IPS-15b (cell line): Measurements from ENCODE around the gene CABYR.

ENCODE experiments used
- H3K27me3 ChIP-seq: one replicate; pipeline ENCODE4 v1.6.1; 2013; ENCODE audit warnings: low read length; ENCODE audit not compliant: control insufficient read depth, insufficient read depth
- H3K36me3 ChIP-seq: one replicate; pipeline ENCODE4 v1.6.1; 2013; ENCODE audit warnings: low read length; ENCODE audit not compliant: control insufficient read depth, insufficient read depth
- H3K4me1 ChIP-seq: one replicate; pipeline ENCODE4 v1.6.1; 2013; ENCODE audit warnings: mild to moderate bottlenecking, low read length; ENCODE audit not compliant: control insufficient read depth, insufficient read depth
- H3K4me3 ChIP-seq: one replicate; pipeline ENCODE4 v1.5.1; 2013; ENCODE audit warnings: low read depth, low read length
- H3K9ac ChIP-seq: one replicate; pipeline ENCODE4 v1.6.1; 2013; ENCODE audit warnings: low read depth, mild to moderate bottlenecking, low read length
- H3K9me3 ChIP-seq: one replicate; pipeline ENCODE4 v1.6.1; 2013; ENCODE audit warnings: mild to moderate bottlenecking, low read length; ENCODE audit not compliant: control insufficient read depth, insufficient read depth

Gene CABYR

GRCh38 chr18:24197412-24197811 is 58.5 kb downstream of the CABYR start:
- H3K9ac ChIP-seq = no peak overlapping the region
- H3K4me1 ChIP-seq = no peaks in the 10 kb centered on the region

GRCh38 chr18:24198461-24198860 is 59.6 kb downstream of the CABYR start:
- H3K4me3 ChIP-seq = no peak overlapping the region
- no peaks in the 10 kb centered on the region for H3K9me3 ChIP-seq
- H3K4me1 ChIP-seq = no peaks in the 10 kb centered on the region
- no peak overlapping the region for H3K9ac ChIP-seq
- H3K27me3 ChIP-seq = no peaks in the 10 kb centered on the region
- H3K36me3 ChIP-seq = no peaks in the 10 kb centered on the region

More at GRCh38 chr18:24197412-24197811, 58.5 kb downstream of the CABYR start:
- H3K4me3 ChIP-seq = no peak overlapping the region
- no peaks in the 10 kb centered on the region for H3K27me3 ChIP-seq
- H3K36me3 ChIP-seq = no peaks in the 10 kb centered on the region
- no peaks in the 10 kb centered on the region for H3K9me3 ChIP-seq

- no peak overlapping the region for H3K9ac ChIP-seq
- H3K27me3 ChIP-seq = no peaks in the 10 kb centered on the region
- H3K4me3 ChIP-seq = no peak overlapping the region
- no peaks in the 10 kb centered on the region for H3K36me3 ChIP-seq
- no peaks in the 10 kb centered on the region for H3K4me1 ChIP-seq
- no peaks in the 10 kb centered on the region for H3K9me3 ChIP-seq
Measured at GRCh38 chr18:24199372-24199962, 60.6 kb downstream of the CABYR start.

- no peaks in the 10 kb centered on the region for H3K9me3 ChIP-seq
- no peaks in the 10 kb centered on the region for H3K36me3 ChIP-seq
- no peaks in the 10 kb centered on the region for H3K4me1 ChIP-seq
- H3K4me3 ChIP-seq = no peak overlapping the region
- H3K27me3 ChIP-seq = no peaks in the 10 kb centered on the region
- H3K9ac ChIP-seq = no peak overlapping the region
Measured at GRCh38 chr18:24200494-24201290, 61.8 kb downstream of the CABYR start.

- Histone ChIP-seq H3K4me3 (no peak overlapping the region), H3K36me3 (no peaks in the 10 kb centered on the region), H3K9me3 (no peaks in the 10 kb centered on the region), H3K9ac (no peak overlapping the region), H3K4me1 (no peaks in the 10 kb centered on the region), H3K27me3 (no peaks in the 10 kb centered on the region)
Measured at GRCh38 chr18:24201699-24202687, 63.1 kb downstream of the CABYR start.

- Histone ChIP-seq H3K27me3 (no peaks in the 10 kb centered on the region), H3K9me3 (no peaks in the 10 kb centered on the region), H3K36me3 (no peaks in the 10 kb centered on the region), H3K4me3 (no peak overlapping the region), H3K4me1 (peaks cover 7% of the 10 kb centered on the region), H3K9ac (no peak overlapping the region)
Measured at GRCh38 chr18:24204904-24205303, 66.0 kb downstream of the CABYR start.

- Histone ChIP-seq H3K4me3 (no peak overlapping the region), H3K36me3 (no peaks in the 10 kb centered on the region), H3K27me3 (no peaks in the 10 kb centered on the region), H3K4me1 (peaks cover 7% of the 10 kb centered on the region), H3K9me3 (no peaks in the 10 kb centered on the region), H3K9ac (no peak overlapping the region)
Measured at GRCh38 chr18:24208270-24209035, 69.6 kb downstream of the CABYR start.

GRCh38 chr18:24209558-24209957 is 70.7 kb downstream of the CABYR start:
- Histone ChIP-seq H3K4me3 (no peak overlapping the region), H3K4me1 (peaks cover 9% of the 10 kb centered on the region), H3K9ac (no peak overlapping the region), H3K27me3 (no peaks in the 10 kb centered on the region), H3K36me3 (no peaks in the 10 kb centered on the region), H3K9me3 (no peaks in the 10 kb centered on the region)
